HG03520 (cell line): ENCODE measurements around the gene PRR7.

Experiments
- ATAC-seq: cut with Tn5 transposase; IDR thresholded peaks from one replicate; pipeline ENCODE4 v1.9.1; 2021; ENCODE audit warnings: mild to moderate bottlenecking, moderate library complexity; ENCODE audit not compliant: unreplicated experiment

Gene PRR7

GRCh38 chr5:177421062-177421798 is 25.4 kb upstream of the PRR7 start:
- no peak for ATAC-seq

GRCh38 chr5:177423671-177424070 is 22.9 kb upstream of the PRR7 start:
- ATAC-seq = no peak

GRCh38 chr5:177425196-177425800 is 21.3 kb upstream of the PRR7 start:
- ATAC-seq = no peak

GRCh38 chr5:177425801-177426565 is 20.6 kb upstream of the PRR7 start:
- peak; percentile 68 for ATAC-seq

- peak; percentile 9 for ATAC-seq
These were observed 19.9 kb upstream of the PRR7 start, which contains the start of gene GRK6 for GRCh38 chr5:177426566-177427210. Gene GRK6, plus strand, starts transcription at chr5:177426676. Its CDS starts 170 bp downstream, at chr5:177426846.

GRCh38 chr5:177427211-177427822 is 19.3 kb upstream of the PRR7 start:
- ATAC-seq = no peak

- no peak for ATAC-seq
These were observed 18.6 kb upstream of the PRR7 start for GRCh38 chr5:177427919-177428573.

- ATAC-seq = no peak
These were observed 17.9 kb upstream of the PRR7 start for GRCh38 chr5:177428574-177429217.

- ATAC-seq = no peak
These were observed 17.2 kb upstream of the PRR7 start for GRCh38 chr5:177429248-177430040.

- no peak for ATAC-seq
These were observed 16.3 kb upstream of the PRR7 start for GRCh38 chr5:177430140-177430951.

- ATAC-seq = no peak
These were observed 15.7 kb upstream of the PRR7 start for GRCh38 chr5:177430972-177431316.

GRCh38 chr5:177431317-177432142 is 15.1 kb upstream of the PRR7 start:
- ATAC-seq = peak; percentile 23

GRCh38 chr5:177432143-177432838 is 14.3 kb upstream of the PRR7 start:
- no peak for ATAC-seq

- ATAC-seq = no peak
These were observed 13.6 kb upstream of the PRR7 start for GRCh38 chr5:177432839-177433657.

GRCh38 chr5:177433658-177434217 is 12.9 kb upstream of the PRR7 start:
- ATAC-seq = no peak

- no peak for ATAC-seq
These were observed 12.2 kb upstream of the PRR7 start for GRCh38 chr5:177434437-177434836.
